NCI-H524 treated with DMSO at 0.1 percent for 48 hours (cell line): ENCODE data around the gene NCAPG2.
"Not testable (repeated sequence)": the region's sequence is repeated elsewhere in the genome, so short reads cannot be mapped to it uniquely, and the experiment has no call there.

Experiments
- DNase-seq: peaks from one replicate; lab custom pipeline; 2025; lab: John Stamatoyannopoulos, UW

The NCAPG2 gene

GRCh38 chr7:158676171-158676840, 28.3 kb downstream of the NCAPG2 start:
- DNase-seq = no peak

- no peak for DNase-seq
These were observed 31.6 kb downstream of the NCAPG2 start for GRCh38 chr7:158672975-158673374.

GRCh38 chr7:158668086-158668485, 36.5 kb downstream of the NCAPG2 start:
- DNase-seq = not testable (repeated sequence)

GRCh38 chr7:158666966-158667678, 37.5 kb downstream of the NCAPG2 start:
- not testable (repeated sequence) for DNase-seq

- no peak for DNase-seq
These were observed 38.2 kb downstream of the NCAPG2 start for GRCh38 chr7:158666401-158666800.

- DNase-seq = no peak
These were observed 40.2 kb downstream of the NCAPG2 start for GRCh38 chr7:158664406-158664805.

- DNase-seq = no peak
These were observed 41.2 kb downstream of the NCAPG2 start for GRCh38 chr7:158663428-158663741.

- DNase-seq = no peak
These were observed 41.8 kb downstream of the NCAPG2 start for GRCh38 chr7:158662610-158663427.

GRCh38 chr7:158658475-158658874, 46.1 kb downstream of the NCAPG2 start:
- no peak for DNase-seq

- DNase-seq = no peak
These were observed 47.3 kb downstream of the NCAPG2 start for GRCh38 chr7:158657189-158657746.

GRCh38 chr7:158655931-158656441, 48.6 kb downstream of the NCAPG2 start:
- DNase-seq = no peak

- no peak for DNase-seq
These were observed 49.1 kb downstream of the NCAPG2 start for GRCh38 chr7:158655507-158655906.

- no peak for DNase-seq
These were observed 52.5 kb downstream of the NCAPG2 start for GRCh38 chr7:158651968-158652565.

- DNase-seq = no peak
These were observed 53.8 kb downstream of the NCAPG2 start for GRCh38 chr7:158650821-158651225.

- DNase-seq = no peak
These were observed 55.3 kb downstream of the NCAPG2 start for GRCh38 chr7:158649279-158649678.

GRCh38 chr7:158648787-158649186, 55.8 kb downstream of the NCAPG2 start:
- no peak for DNase-seq

GRCh38 chr7:158648168-158648567, 56.4 kb downstream of the NCAPG2 start:
- no peak for DNase-seq

GRCh38 chr7:158647475-158647792, 57.2 kb downstream of the NCAPG2 start:
- no peak for DNase-seq

- no peak for DNase-seq
These were observed 57.7 kb downstream of the NCAPG2 start for GRCh38 chr7:158646766-158647474.

- DNase-seq = peak; percentile 48
These were observed 58.8 kb downstream of the NCAPG2 start for GRCh38 chr7:158645842-158646241.

- no peak for DNase-seq
These were observed 62.5 kb downstream of the NCAPG2 start for GRCh38 chr7:158642149-158642548.

GRCh38 chr7:158638001-158638400, 66.6 kb downstream of the NCAPG2 start:
- DNase-seq = no peak
